ENCODE data around the gene CRBN. TPM values are rescaled to one million over a fixed set of nuclear protein-coding genes. Genes with fewer than 3 reads are reported as not detected.

The CRBN gene
- total RNA-seq, 1 experiment from 2014 or later = 18.7 TPM

DNA sequence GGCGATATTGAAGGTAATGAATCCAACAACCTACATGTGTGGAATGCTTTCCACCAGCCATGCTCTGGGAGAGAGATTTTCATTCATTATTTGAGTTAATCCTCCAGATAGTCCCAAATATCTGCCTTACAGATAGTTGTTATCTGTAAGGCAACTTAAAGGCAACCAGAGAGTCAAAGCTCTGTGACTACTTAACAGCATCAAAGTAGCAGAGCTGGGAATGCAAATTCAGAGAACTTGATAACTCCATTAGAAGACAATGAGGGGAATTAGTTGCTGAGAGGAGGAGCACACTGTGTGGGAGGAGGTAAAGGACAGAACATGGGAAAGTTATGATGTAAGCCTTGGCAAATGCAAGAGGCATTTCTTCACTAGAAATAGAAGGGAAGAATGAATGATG, 10.5 kb upstream of the CRBN start:
- Histone ChIP-seq H3K27me3 (ENCODE audit: control insufficient read depth, insufficient read depth, low read length) (no peaks in the 10 kb centered on the region; the same call in none of the 2 replicates), H3K4me3 (ENCODE audit: low read depth in 2 of 2, low read length in 2 of 2) (no peak overlapping the region), H3K9me3 (ENCODE audit: control insufficient read depth, insufficient read depth, low read depth, low read length) (no peaks in the 10 kb centered on the region), H3K36me3 (ENCODE audit: control insufficient read depth, insufficient read depth, low read length) (no peaks in the 10 kb centered on the region), H3K27ac (ENCODE audit: low read length) (no peak overlapping the region), H3K4me1 (ENCODE audit: control insufficient read depth, insufficient read depth, low read length) (no peaks in the 10 kb centered on the region)
- BruUV-seq (replicated peaks) = no TSS peak
- no peak for ATAC-seq
- CTCF ChIA-PET = no interaction called here
- no peak for DNase-seq (ENCODE audit: low read depth, low spot score)
- intact Hi-C loops (cut with micrococcal nuclease; ENCODE audit: unreplicated experiment) = no loop called here
- in situ Hi-C loops (cut with HindIII; ENCODE audit: low pct_unique_long_range_greater_than_20kb, low sequenced_read_pairs) = no loop called here
- no peak for TF ChIP-seq POLR2AphosphoS5 (IDR thresholded peaks at IDR 0.05; ENCODE audit: low read depth, low read length)
- no peak for TF ChIP-seq TCF7L2 (IDR thresholded peaks at IDR 0.05; ENCODE audit: low read depth, low read length)
- TF ChIP-seq, protein P1, sequence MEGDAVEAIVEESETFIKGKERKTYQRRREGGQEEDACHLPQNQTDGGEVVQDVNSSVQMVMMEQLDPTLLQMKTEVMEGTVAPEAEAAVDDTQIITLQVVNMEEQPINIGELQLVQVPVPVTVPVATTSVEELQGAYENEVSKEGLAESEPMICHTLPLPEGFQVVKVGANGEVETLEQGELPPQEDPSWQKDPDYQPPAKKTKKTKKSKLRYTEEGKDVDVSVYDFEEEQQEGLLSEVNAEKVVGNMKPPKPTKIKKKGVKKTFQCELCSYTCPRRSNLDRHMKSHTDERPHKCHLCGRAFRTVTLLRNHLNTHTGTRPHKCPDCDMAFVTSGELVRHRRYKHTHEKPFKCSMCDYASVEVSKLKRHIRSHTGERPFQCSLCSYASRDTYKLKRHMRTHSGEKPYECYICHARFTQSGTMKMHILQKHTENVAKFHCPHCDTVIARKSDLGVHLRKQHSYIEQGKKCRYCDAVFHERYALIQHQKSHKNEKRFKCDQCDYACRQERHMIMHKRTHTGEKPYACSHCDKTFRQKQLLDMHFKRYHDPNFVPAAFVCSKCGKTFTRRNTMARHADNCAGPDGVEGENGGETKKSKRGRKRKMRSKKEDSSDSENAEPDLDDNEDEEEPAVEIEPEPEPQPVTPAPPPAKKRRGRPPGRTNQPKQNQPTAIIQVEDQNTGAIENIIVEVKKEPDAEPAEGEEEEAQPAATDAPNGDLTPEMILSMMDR (IDR thresholded peaks at IDR 0.05) = no peak
- no peak for TF ChIP-seq REST (IDR thresholded peaks at IDR 0.05; ENCODE audit: insufficient read depth in 1 of 2, low read depth in 2 of 2, low read length in 1 of 2)
- no peak for TF ChIP-seq SIN3A (IDR thresholded peaks at IDR 0.05; ENCODE audit: borderline replicate concordance, insufficient read depth, low read depth, low read length)
- POLR2A ChIA-PET = no interaction called here

- ATAC-seq (no peak), DNase-seq (ENCODE audit: low read depth, low spot score) (no peak)
- ChIA-PET CTCF (no interaction called here), POLR2A (no interaction called here)
- no TSS peak for BruUV-seq (replicated peaks)
- Histone ChIP-seq H3K36me3 (ENCODE audit: control insufficient read depth, insufficient read depth, low read length) (no peaks in the 10 kb centered on the region), H3K27me3 (ENCODE audit: control insufficient read depth, insufficient read depth, low read length) (no peaks in the 10 kb centered on the region; the same call in none of the 2 replicates), H3K27ac (ENCODE audit: low read length) (no peak overlapping the region), H3K4me1 (ENCODE audit: control insufficient read depth, insufficient read depth, low read length) (no peaks in the 10 kb centered on the region), H3K9me3 (ENCODE audit: control insufficient read depth, insufficient read depth, low read depth, low read length) (no peaks in the 10 kb centered on the region), H3K4me3 (ENCODE audit: low read depth in 2 of 2, low read length in 2 of 2) (no peak overlapping the region)
- TF ChIP-seq REST (IDR thresholded peaks at IDR 0.05; ENCODE audit: insufficient read depth in 1 of 2, low read depth in 2 of 2, low read length in 1 of 2) (no peak), SIN3A (IDR thresholded peaks at IDR 0.05; ENCODE audit: borderline replicate concordance, insufficient read depth, low read depth, low read length) (no peak), POLR2AphosphoS5 (IDR thresholded peaks at IDR 0.05; ENCODE audit: low read depth, low read length) (no peak), TCF7L2 (IDR thresholded peaks at IDR 0.05; ENCODE audit: low read depth, low read length) (no peak)
- TF ChIP-seq, protein P1 (IDR thresholded peaks at IDR 0.05) = no peak
- in situ Hi-C loops (cut with HindIII; ENCODE audit: low pct_unique_long_range_greater_than_20kb, low sequenced_read_pairs) = no loop called here
- intact Hi-C loops (cut with micrococcal nuclease; ENCODE audit: unreplicated experiment) = no loop called here
Measured at GRCh38 chr3:3189102-3189727, 9.7 kb upstream of the CRBN start.
